ENCODE measurements around the gene OGN.
"Not testable (repeated sequence)": the region's sequence is repeated elsewhere in the genome, so short reads cannot be mapped to it uniquely, and the experiment has no call there.

OGN gene, protein sequence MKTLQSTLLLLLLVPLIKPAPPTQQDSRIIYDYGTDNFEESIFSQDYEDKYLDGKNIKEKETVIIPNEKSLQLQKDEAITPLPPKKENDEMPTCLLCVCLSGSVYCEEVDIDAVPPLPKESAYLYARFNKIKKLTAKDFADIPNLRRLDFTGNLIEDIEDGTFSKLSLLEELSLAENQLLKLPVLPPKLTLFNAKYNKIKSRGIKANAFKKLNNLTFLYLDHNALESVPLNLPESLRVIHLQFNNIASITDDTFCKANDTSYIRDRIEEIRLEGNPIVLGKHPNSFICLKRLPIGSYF

DNA sequence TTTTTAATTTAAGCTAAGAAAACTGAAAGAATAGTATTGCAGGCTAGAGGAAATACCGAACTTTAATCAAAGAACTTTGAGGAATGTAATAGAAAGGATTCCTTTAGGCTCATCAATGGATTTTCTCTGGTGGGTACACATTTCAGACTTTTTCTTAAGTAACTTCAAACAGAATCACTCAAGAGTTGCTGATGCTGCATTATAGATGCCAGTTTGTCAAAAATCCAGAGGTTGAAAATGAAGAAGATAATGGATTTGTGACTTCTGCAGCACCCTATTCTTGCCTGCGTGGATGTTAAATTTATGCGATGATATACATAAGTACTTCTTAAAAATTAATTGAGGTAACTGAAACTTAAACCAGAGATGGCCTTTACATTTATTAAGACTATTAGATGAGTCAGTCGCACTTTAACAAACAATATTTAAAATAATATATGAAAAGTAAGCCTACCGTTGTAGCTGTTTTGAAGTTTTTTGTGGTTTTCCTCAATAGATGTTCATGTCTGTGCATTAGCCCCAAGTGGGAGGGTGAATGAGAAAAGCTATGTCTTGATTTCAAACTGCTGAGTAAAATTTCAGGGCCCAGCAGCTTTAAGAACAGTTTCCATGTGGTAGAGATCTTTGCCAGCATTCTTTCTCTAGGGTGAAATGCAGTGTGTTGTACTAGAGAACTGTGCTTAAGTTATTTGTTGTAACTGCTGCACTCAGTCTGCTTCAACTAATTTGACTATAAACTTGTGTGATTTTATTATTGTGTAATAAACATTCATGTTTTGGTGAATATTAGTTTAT lies at the start of gene OGN:
TSS of gene OGN (minus strand) at position 537 of the 795 bp plus-strand sequence. CDS start 1,171 bp downstream, outside the sequence.
- no peak for DNase-seq

DNA sequence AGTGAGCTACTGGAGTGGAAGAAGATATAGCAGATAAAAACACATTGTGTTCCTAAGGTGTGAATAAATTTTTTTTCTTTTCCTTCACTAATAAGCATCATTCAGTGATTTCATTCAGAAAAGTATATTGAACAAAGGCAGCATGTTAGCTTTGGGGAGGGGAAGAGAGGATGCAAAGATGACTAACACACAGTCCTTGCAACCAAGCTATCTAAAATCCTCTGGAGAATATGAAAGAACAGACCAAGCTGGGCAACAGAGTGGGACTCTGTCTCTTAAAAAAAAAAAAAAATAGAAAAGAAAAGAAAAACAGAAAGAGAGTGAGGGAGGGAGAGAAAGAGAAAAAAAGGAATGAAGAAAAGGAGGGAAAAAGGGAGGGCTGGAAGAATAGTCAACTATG lies 42.2 kb upstream of the OGN start:
- DNase-seq, result no peak

DNA sequence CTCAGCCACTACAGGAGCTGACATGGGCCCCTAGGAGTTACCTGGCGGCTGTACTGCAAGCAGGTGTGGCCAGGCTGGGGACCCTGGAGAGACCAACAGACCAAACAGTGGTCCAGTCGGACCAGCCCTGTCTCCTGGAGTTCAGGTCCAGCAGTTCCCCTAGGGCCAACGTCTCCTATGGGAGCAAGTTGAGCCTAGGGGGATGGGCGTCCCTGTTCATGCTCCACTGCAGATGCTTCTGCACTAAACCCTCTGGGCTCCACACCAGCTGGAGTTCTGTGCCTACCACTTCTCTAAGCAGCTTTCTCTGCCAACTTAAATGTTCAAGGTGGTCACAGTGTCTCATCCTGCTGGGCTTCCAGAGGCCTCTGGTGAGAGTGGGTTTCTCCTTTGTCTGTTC lies 40.5 kb upstream of the OGN start:
- DNase-seq, result no peak

DNA sequence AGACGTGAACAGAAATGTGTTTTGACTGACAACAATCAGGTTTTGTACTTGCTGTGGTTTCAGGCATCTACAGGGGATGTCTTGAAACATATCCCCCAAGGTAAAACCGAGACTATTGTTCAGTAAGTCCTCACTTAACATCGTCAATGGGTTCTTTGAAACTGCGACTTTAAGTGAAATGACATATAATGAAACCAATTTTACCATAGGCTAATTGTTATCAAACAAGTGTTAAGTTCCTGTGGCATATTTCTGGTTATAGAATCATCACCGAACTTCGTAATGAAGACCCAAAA lies 36.3 kb upstream of the OGN start:
- no peak for DNase-seq

DNA sequence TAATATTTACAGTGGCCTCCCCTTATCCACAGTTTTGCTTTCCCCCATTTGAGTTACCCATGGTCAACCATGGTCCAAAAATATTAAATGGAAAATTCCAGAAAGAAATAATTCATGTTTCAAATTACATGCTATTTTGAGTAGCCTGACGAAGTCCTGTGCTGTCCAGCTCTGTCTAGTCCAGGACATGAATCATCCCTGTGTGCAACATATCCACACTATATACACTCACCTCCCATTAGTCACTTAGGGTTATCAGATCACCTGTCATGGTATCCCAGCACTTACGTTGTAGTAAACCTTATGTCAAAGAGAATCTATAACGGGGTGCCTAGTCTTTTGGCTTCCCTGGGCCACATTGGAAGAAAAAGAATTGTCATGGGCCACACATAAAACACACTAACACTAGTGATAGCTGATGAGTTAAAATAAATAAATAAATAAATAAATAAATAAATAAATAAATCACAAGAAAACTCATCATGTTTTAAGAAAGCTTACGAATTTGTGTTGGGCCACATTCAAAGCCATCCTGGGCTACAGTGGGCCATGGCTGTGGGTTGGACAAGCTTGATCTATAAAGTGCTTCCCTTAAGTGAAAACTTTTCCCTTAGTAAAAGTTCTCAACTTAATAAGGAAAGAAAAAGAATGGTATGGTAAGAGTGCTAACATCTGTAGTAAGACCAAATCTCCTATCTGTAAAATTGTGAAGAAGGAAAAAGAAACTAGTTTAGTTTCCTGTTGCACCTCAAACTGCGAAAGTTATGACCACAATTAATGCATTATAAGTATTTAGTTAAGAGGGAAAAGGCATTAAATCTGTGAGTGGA lies 35.8 kb upstream of the OGN start:
- no peak for DNase-seq

DNA sequence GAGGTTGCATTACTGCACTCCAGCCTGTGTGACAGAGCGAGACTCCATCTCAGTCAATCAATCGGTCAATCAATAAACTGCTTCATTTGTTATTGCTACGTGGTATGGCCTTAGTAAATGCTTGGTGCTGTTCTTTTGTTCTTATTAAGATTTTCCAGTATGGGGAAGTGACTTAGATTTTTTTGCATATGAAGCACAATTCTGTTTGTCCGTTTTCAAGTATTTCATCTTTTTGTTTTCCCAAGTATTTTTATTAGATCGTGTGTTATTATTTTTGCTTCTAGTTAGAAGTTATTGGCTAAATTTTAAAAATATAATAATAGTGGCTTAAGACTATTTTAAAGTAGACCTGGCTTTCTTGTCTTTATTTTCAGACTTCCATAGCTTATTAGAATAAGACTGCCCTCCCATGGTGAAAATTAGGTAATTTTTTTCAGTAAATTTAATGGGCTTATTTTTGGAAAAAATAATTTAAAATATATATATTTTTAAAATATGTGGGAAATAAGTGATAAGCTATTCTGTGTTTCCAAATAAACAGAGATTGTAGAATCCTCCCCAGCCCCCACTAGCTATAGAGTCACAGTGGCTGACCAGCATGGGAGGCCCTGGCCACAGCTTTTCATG lies 34.6 kb upstream of the OGN start:
- DNase-seq, result peak; percentile 53

DNA sequence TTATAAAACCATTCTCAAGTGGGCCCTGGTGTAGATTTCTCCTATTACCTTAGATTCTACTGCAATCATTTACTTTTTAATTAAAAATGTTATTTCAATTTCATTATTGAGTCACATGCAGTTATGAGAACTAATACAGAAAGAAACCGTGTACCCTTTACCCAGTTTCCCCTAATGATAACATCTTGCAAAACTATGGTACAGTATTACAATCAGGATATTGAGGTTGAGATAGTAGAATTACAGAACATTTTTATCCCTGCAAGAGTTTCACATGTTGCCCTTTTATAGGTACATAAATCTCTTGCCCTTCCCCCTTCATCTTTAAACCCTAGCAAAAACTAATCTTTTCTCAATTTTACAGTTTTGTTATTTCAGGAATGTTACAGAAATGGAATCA lies 30.9 kb upstream of the OGN start:
- DNase-seq, result peak; percentile 20

DNA sequence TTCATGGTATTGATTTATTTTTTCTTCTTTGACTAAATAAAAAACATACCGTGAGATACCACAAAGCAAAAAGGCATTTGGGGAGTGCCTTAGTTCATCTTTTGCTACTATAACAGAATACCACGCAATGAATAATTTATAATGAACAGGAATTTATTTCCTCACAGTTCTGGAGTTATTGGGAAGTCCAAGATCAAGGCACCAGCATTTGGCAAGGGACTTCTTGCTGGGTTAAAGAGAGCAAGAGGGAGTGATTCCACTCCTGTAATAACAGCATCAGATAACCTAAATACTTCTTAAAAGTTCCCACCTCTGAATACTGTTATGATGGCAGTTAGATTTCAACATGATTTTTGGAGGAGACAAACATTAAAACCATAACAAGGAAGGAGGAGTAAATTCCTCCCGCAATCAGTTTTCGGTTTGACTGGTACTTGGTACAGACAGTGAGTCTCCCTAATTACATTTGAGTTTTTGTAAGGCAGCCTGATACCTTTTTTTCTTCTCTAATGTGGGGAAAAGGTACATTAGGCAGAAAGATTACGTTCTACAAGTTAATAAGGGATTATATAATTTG lies 28.7 kb upstream of the OGN start:
- no peak for DNase-seq

DNA sequence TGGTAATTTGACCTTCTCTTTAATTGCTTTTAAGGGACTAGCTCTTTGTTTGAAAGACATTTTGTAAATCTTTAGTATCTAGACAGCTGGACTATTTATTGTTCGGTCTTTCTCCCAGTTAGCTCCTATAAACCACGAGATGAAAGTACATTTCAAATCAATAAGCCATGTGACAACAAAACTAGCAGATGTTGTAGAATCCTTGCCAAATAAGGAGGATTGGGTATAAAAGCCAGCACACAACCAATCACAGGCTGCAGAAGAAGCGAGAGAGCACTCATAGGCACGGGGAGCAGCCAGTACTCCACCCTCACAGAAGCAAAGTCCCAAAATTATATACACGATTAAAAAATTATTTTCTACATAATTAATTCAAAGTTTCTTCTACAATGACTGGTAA lies 28.0 kb upstream of the OGN start:
- DNase-seq, result no peak

DNA sequence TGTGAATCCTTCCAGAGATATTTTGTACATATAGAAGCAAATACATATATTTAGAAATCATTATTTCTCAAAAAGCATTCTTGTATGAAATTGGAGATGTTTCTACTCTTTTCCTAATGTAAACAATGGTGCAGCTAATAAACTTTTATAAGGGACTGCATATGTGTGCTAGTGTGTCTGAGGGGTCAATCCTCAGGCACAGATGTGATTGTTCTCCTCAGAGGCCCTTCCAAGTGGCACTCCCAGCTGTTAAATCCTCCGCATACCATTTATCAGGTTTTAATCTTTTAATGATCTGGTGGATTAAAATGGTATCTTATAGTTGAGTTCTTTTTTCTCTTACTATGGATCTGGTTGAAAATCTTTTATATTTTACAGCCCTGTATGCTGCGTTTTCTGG lies 25.5 kb upstream of the OGN start:
- DNase-seq, result no peak

DNA sequence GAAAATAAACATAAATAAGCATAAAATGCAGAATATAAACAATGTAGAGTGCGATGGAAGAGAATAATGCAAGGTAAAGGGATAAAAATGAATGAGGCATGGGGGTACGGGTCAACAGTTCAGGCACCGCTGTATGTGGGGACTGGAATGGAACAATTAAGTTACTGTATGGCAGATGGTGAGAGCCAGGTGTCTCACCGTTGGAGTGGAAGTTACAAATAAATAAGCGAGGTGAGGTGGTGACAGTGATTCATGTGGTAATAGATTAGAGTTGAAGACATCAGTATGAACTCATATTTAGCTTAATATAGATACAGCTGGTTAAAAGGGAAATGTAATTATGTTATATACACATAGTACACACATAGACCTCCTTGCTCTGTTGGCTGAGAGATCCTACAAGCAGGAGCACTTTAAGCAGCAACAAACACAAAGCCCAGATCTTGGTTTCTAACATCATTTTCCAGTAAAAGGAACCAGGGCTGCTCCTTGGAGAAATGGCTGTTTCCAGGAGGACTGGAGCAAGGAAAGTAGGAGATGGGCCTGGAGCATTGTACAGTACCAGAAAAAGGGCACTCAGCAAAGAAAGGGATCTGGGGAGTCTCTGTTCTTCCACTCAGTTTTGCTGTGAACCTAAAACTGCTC lies 22.2 kb upstream of the OGN start:
- DNase-seq, result no peak

DNA sequence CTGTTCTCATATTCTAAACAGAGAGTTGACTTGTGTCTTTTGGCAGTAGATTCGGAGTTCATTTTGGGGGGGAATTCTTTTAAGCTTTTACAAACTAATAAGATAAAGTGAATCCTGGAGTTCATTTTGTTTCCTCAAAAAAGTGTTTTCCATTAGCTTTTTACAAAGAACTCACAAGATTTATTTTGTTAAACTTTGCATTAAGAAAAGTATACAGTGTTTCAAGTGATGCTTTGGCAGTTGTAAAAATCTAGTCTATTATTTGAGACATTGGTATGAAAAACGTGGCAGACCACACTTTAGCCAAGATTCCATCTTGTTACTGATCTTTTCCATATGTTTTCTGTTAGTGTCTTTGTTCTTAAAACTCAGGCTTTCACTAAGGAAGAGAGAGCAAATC lies 21.1 kb upstream of the OGN start:
- DNase-seq, result no peak

DNA sequence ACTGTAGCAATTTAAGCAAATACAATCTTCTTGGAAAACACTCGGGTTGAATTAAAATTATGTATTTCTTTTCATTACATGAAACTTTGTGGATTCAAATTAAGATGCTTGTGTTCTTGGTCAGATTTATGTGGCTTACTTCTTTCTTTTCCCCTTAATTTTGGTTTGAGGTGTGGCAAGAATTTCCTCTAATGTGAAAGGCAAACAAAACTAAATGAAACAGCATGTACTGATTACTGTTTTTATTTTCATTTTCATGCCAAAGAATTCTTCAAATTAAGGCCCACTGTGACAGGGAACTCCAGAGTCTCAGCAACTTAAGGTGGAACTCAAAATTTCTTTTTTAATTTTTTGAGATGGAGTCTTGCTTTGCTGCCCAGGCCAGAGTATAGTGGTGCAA lies 20.0 kb upstream of the OGN start, which contains the start of gene OMD:
TSS of gene OMD (minus strand) at position 132 of the 400 bp plus-strand sequence. CDS start 6,913 bp downstream, outside the sequence.
- DNase-seq, result no peak

DNA sequence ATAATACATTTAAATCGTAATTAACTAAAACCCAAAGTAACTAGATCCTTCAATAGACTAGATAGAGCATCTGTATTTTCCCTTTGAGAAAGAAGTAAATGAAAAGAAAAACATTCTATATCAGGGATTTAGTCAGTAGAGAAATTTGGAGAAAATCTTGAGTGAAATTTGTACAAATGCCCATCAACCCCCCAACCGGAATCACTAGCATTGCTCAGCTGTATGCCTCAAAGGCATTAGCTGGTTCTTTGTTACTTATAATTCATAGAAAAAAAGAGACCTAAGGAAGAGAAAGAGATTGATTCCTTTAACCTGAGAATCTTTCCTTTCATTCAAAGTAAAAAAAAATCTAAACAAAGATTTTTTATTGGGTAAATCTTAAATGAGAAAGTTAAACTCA lies 19.2 kb upstream of the OGN start:
- no peak for DNase-seq

DNA sequence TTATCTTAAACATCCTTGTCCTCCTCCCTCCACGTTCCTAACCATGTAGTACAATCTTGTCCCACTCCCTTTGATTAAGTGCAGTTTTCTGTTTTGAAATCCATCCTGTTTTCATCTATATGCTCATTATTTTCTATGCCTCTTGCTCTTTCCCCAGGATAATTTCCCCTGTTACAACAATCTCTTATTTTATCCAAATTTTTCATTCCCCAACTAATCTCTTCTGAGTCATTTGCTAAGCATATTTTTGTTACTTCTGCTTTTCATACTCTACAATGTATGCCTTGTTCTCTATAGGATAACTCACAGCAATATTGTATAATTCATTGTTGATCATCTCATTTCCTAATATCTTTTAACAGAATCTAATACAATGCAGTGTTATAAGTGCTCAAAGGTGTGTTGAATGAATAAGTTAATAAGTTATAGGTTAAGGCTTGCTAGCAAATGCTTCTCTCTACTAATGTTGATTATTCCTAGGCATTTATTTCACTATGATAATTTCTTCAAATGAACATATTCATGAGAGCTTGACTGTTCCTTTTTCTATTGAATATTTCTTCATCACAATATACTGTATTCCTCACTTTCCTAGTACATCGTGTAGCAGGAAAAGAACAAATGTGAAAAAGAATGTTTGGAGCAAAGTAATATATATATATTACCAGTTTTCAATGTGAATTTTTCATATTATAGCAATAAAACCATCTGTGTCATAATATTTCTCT lies 18.4 kb upstream of the OGN start:
- DNase-seq, result peak; percentile 12

DNA sequence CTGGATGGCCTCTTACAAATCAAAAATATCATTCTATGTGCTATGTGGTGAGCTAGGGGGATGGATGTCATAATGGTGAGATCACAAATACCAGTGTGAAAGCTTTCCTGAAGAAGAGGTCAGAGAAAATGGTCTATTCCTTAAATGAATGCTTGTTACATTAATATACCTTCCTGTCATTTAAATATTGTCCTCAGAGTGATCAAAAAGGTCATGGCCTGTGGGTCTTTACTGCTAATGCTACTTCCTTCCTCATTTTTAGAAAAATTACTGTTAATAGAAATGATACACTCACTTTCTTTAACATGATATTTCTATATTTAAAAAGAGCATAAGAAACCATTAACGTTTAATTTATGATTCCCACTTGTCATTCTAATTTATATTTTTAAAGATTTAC lies 10.2 kb upstream of the OGN start:
- peak; percentile 22 for DNase-seq

DNA sequence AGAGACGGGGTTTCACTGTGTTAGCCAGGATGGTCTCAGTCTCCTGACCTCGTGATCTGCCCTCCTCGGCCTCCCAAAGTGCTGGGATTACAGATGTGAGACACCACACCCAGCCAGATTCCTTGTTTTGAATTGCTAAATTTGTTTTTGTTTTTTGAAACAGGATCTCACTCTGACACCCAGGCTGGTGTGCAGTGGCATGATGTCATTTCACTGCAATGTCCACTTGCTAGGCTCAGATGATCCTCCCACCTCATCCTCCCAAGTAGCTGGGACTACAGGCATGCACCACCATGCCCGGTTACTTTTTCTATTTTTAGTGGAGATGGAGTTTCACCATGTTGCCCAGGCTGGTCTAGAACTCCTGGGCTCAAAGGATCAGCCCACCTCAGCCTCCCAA lies 6.8 kb upstream of the OGN start:
- DNase-seq, result not testable (repeated sequence)

DNA sequence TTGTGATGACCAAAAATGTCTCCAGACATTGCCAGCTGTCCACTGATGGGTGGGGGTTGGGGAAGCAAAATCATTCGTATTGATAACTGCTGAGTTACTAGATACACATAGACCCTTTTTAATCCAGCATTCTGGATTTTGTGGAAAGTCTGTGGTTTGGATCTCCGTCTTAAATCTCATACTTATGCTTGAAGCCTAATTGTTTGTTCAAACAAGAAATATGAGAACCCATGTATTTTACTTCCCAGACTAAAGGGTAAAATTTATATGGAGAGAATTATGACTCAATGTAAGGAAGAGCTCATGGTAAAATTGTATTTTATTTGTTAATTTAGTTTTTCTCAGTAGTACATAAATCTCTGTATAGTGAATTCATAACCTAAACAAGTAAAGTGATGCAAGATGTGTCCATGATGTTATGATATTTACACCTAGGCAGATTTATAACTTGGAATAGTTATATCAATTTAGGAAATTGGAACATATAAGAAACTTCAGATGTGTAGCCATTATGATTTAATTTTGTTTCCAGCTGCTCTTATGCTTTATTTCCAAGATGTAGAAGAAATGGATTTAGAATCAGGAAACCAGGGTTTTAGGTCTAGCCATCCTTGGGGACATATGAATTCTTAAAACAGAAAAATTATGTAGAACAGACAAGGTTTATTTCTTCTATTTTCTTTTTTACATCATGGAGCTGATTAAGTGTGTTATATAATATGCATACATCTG lies 4.5 kb upstream of the OGN start:
- no peak for DNase-seq

DNA sequence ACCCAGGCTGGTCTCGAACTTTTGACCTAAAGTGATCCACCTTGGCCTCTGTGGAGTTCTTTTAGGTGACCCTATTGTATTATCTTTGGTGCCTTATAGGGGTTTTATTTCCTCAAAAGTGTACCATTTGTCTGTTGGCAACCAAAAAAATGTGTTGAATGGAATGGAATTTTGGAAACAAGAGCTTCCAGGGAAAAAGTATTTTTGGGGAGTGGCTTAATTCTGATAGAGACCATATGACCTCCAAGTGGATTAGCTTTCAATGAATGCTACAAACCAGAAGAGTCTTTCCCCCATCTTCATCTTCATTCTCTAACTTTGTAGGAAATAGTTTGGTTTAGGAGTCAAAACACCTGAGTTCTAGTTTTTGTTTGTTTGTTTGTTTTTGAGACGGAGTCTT lies 3.4 kb upstream of the OGN start:
- no peak for DNase-seq

DNA sequence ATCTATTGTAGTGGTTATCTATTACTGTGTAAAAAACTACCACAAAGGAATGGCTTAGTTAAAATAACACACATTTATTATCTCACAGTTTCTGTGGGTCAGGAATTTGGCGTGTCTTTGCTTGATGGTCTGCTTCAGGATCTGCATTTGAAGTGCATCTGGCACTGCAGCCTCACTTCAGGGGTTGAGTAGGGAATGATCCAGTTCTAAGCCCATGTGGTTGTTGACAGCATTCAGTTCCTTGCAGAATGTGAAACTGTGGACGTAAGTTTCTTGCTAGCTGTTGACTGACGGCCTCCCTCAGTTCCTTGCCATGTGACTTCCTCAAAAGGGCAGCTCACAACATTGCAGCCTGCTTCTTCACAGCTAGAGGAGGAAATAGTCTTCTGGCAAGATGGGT lies 2.1 kb upstream of the OGN start:
- DNase-seq, result peak; percentile 82

DNA sequence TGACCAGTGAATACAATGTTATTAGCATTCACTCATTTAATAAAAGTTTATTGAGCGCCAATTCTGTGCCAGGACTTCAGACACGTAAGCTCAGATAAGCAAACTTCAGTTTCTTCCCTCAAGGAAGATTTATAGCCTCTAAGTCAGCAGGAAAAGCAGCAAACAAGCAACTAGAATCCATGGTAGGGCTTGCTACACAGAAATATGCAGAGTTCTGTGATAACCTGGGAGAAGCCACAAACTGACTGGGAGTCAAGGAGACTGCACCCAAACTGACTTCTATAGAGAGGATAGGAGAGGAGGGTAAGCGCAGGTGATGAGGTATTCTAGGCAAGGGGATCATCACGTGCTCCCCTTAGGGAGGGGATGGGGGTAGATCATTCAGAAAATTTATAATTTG lies 1.4 kb upstream of the OGN start:
- no peak for DNase-seq
